Fibroblast of villous mesenchyme (primary cell): ENCODE data around the gene AOPEP. TPM values are rescaled to one million over a fixed set of nuclear protein-coding genes. Genes with fewer than 3 reads are reported as not detected.

Experiments used
- DNase-seq: peaks from one replicate; pipeline ENCODE4 v3.0.0-alpha.2; 2010; ENCODE audit warnings: low read depth
- H3K4me3 ChIP-seq: 2 replicates; pipeline ENCODE4 v1.5.1; 2011; ENCODE audit warnings: low read depth, mild to moderate bottlenecking, low read length
- CTCF ChIP-seq: IDR thresholded peaks from 2 replicates; pipeline ENCODE4 v1.5.1; 2012; ENCODE audit warnings: low read depth, mild to moderate bottlenecking, low read length; ENCODE audit not compliant: insufficient read depth
- total RNA-seq: library from RNA; depleted of rRNA; stranded (reverse); fragments of >200 nt; gene quantifications from 2 replicates; pipeline ENCODE4 v1.2.3, GENCODE V29; 2012

AOPEP gene
- total RNA-seq, 1 donor = 153 TPM

- H3K4me3 ChIP-seq = no peak overlapping the region
- TF ChIP-seq CTCF = peak; percentile 49
- peak; percentile 98 for DNase-seq
Measured at GRCh38 chr9:95025213-95026147, 299.0 kb downstream of the AOPEP start.

GRCh38 chr9:95026148-95026524, 299.6 kb downstream of the AOPEP start:
- no peak for TF ChIP-seq CTCF
- H3K4me3 ChIP-seq = no peak overlapping the region
- DNase-seq = no peak

DNA sequence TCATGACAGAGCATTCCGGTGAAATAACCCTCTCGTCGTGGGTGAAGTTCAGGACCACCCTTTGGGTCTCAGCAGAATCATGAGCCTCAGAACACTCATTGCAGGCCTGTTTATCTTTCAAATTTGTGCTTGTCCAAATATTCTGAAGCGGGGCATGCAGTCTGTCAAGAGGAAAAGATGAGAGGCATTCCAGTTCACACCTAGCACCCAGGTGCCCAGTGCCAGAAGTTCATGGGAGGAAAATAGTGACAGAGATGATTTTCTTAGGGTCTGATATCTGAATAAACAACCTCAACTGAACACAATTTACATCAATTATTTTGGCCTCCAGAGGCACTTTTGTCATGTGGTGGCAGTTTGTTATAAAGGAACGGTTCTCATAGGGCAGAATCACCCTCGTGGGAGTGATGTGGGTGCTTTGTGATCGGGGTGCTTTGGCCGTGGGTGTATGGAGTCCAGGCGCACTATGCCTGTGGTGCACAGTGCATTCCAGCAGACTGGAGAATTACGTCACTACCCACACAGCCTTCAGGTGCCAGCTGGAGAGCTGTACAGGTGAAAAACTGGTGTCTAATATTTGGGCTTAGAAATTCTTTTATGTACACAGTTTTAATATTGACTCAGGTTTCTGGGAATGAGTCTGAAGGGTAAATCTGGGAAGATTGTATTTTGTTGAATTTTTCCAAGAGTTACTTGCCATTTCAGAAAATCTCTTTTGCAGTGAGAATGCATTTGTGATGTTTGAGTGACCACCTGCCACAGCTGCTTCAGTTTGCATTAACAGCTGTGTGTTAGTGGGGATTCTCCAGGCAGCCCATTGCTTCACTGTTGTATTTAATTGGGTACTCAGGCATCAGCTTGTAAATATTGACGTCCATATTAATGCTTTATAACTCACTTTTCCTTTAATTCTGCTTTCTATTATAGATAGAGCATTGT, 301.7 kb downstream of the AOPEP start:
- H3K4me3 ChIP-seq = no peak overlapping the region
- DNase-seq = no peak
- TF ChIP-seq CTCF = no peak

GRCh38 chr9:95028853-95029219, 302.3 kb downstream of the AOPEP start:
- no peak for TF ChIP-seq CTCF
- no peak for DNase-seq
- H3K4me3 ChIP-seq = no peak overlapping the region

DNA sequence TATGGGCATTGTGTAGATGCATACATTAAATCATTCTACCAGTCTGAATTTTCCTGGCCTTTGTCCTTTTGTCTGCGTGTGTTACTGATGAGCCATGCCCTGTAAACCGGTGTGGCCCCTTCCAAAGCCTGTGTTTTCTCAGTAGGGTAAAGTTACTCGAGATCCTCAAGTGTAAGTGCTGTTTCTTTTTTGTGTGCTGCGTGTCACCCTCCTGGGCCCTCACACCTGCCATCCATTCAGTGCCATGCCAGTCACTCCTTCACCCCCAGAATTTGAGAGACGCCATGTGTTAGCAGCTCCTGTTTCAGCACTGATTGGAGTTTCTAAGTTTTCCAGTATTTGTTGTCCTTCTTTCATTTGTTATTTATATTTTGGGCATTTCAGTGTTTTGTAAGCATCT, 302.8 kb downstream of the AOPEP start:
- no peak for DNase-seq
- TF ChIP-seq CTCF = no peak
- no peak overlapping the region for H3K4me3 ChIP-seq

DNA sequence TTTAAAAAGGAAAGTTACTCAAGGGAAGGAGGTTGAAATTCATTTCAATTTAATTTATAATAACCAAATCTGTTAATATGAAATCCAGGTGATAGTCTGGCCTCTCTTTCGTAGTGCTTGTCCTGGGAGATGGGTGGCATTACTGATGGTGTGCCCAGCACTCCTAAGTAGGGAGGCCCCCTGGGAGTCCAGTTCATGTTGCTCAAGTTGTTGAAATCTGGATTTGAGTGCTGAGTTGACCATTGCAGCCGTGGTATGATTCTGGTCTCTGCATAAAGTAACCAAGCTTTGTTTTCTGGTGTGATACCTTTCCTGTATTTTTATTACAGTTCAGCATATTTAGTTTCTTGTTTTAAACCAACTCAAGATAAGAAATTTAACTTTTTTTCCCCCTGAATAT, 303.2 kb downstream of the AOPEP start:
- no peak for DNase-seq
- no peak overlapping the region for H3K4me3 ChIP-seq
- TF ChIP-seq CTCF = no peak
